ENCODE measurements around the gene CCDC92.

CCDC92 gene, protein sequence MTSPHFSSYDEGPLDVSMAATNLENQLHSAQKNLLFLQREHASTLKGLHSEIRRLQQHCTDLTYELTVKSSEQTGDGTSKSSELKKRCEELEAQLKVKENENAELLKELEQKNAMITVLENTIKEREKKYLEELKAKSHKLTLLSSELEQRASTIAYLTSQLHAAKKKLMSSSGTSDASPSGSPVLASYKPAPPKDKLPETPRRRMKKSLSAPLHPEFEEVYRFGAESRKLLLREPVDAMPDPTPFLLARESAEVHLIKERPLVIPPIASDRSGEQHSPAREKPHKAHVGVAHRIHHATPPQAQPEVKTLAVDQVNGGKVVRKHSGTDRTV

DNA sequence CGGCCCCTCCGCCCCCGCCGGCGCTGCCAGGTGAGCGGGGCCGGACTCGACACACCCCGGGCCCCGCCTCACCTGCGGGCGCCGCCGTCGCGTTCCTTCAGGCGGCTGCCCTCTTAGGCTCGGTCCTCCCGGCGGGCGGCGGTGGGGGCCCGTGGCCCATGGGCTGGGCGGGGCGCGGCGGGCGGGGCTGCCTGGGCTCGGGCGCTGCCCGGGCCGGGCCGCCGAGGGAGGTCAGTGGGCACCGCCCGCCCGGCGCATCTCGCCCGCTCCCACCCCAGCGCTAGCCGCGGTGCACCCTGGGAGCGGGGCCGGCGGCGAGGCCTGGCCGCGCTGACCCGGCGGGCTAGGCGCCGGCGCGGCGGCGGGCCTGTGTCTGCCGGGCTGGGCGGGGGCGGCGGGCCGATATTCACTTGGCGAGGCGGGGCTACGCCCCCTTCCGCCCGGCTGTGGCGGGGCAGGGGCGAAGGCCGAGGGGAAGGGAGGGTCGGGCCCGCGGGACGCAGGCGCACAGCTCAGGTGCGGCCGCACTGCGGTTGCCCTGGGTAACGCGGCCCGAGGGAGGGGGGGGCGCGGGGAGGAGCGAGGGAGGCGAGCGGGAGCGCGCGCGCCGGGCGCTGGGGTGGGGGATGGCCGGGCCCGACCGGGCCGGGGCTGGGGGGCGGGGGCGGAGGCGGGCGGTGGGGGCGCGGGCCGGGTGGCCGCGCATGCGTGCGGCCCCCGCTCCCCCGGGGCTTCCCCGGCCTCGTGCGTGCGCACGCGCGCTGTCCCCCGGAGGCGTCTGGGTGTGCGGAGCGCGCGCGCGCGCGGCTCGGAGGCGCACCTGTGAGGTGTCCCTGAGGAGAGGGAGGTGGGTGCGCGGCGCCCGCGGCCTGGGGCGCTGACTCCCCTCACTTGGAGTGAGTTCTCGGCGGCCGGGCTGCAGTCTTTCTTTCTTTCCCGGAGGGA lies at the start of gene CCDC92, which contains the start of gene ZNF664:
Gene CCDC92 (minus strand): TSS at position 375 of the 945 bp plus-strand sequence. CDS start 28,526 bp downstream, outside the sequence.
Gene ZNF664 (plus strand): TSS at position 759 of the 945 bp plus-strand sequence. CDS start 38,930 bp downstream, outside the sequence.
- Histone ChIP-seq H3K4me3 (peak within 1 kb of the TSS; percentile 85), H3K27ac (peak within 1 kb of the TSS; percentile 87 to 94)
- peak; percentile 91 for DNase-seq (ENCODE audit: low spot score)
- TF ChIP-seq, protein P1, sequence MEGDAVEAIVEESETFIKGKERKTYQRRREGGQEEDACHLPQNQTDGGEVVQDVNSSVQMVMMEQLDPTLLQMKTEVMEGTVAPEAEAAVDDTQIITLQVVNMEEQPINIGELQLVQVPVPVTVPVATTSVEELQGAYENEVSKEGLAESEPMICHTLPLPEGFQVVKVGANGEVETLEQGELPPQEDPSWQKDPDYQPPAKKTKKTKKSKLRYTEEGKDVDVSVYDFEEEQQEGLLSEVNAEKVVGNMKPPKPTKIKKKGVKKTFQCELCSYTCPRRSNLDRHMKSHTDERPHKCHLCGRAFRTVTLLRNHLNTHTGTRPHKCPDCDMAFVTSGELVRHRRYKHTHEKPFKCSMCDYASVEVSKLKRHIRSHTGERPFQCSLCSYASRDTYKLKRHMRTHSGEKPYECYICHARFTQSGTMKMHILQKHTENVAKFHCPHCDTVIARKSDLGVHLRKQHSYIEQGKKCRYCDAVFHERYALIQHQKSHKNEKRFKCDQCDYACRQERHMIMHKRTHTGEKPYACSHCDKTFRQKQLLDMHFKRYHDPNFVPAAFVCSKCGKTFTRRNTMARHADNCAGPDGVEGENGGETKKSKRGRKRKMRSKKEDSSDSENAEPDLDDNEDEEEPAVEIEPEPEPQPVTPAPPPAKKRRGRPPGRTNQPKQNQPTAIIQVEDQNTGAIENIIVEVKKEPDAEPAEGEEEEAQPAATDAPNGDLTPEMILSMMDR (IDR thresholded peaks at IDR 0.05) = no peak

DNA sequence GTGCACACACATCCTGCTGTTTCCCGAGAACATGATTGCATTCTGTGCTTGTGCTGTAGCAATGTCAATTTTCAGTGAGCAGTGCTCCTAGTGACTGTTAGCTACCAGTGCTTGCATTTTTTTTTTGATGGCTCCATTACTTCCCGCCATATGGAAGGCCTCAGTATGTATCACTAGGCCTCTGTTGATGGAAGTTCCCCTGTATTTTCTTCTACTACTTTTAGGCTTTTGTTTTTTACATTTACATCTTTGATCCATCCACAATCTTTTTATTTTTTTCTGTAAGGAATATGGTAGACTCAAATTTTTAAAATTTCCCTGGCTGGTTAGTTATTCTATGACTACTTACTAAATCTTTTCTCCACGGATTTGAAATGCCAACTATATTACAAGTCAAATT lies 49.5 kb upstream of the CCDC92 start:
- TF ChIP-seq, protein P1 (IDR thresholded peaks at IDR 0.05) = no peak
- no peak overlapping the region for H3K27ac ChIP-seq
- DNase-seq (ENCODE audit: low spot score) = peak; percentile 16
- H3K4me3 ChIP-seq = no peak overlapping the region

DNA sequence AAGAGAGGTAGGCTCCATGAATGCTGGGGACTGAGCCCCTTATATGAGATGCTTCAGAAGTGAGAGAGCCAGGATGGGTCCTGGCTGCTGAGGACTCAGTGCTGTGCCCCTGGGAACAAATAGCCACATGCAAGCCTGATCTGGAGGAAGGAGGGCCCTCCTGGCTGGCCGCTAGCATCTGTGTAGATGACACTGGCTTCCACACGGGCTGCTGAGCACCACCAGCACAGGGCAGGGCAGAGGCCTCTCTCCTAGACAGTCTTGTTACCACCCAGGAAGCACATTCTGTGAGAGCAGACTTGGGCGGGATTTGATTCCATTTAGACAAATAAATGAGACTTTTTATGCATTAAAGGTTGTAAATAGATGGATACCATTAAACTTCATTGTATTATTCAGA lies 48.4 kb upstream of the CCDC92 start:
- TF ChIP-seq, protein P1 (IDR thresholded peaks at IDR 0.05) = no peak
- DNase-seq (ENCODE audit: low spot score) = no peak
- no peak overlapping the region for H3K4me3 ChIP-seq
- peak overlapping the region in 1 of 2 donors; percentile 78 for H3K27ac ChIP-seq

DNA sequence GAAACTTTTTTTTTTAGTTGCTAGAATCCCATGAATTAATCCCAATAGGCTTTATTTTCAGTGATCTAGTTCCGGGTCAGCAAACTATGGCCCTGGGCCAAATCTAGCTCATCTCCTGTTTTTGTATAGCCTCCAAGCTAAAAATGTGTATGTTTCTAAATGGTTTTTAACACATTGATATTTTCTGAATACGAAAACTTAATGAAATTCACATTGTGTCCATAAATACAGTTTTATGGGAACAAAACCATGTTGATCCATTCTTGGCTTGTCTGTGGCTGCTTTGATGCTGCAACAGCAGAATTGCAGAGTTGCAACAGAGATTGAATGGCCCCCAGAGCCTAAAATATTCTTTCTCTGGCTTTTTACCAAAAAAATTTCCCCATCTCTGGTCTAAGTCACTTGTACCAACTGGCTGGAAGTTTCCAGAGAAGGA lies 47.9 kb upstream of the CCDC92 start:
- TF ChIP-seq, protein P1 (IDR thresholded peaks at IDR 0.05) = no peak
- H3K27ac ChIP-seq = peak overlapping the region in 1 of 2 donors; percentile 78
- DNase-seq (ENCODE audit: low spot score) = no peak
- H3K4me3 ChIP-seq = no peak overlapping the region

DNA sequence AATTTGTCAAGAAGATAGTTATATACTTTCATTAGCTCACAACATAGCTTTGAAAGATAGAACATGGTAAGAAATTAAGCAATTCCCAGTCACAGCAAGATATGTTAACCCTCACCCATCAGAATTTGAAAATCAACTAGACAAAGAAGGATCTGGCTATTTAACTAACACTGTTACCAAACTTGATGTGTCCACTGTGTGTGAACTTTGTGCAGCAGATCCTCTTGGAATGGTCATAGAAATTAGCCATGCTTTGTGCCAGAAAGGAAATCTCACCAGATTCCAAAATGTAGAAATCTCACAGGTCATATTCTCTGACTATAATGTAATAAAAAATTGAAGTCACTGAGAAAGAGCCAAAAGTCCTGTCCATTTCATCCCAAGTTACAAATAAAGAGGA lies 46.5 kb upstream of the CCDC92 start:
- TF ChIP-seq, protein P1 (IDR thresholded peaks at IDR 0.05) = no peak
- Histone ChIP-seq H3K27ac (peak overlapping the region in 1 of 2 donors; percentile 29), H3K4me3 (no peak overlapping the region)
- no peak for DNase-seq (ENCODE audit: low spot score)

DNA sequence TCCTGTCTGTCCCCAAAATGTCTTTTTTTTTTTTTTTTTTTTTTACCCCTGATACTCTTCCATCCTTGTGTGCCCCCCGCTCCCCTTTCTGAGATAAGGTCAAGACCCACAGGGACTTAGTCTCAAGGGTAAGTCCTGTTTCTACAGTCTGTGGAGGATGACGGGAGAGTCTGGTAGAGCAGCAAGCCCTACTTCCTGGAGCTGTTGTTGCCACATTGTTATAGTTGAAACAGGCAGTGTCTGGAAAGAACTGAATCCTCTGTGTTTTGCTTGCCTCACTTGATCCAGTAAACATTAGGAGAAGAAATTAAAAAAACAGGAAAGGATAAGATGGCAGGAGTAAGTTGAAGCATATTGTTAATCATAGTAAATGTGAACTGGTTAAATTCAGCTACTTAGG lies 45.9 kb upstream of the CCDC92 start:
- peak; percentile 35 for DNase-seq (ENCODE audit: low spot score)
- H3K27ac ChIP-seq = no peak overlapping the region
- TF ChIP-seq, protein P1 (IDR thresholded peaks at IDR 0.05) = no peak
- H3K4me3 ChIP-seq = no peak overlapping the region
